GM12874 (cell line): ENCODE measurements around the gene ADAMTS2.

Source experiments
- TF ChIP-seq, protein P1 (sequence below): IDR thresholded peaks from 2 replicates; pipeline ENCODE4 v1.5.1; 2011; ENCODE audit warnings: low read depth, mild to moderate bottlenecking, control low read depth, low read length, moderate library complexity; ENCODE audit not compliant: insufficient read depth

ADAMTS2 gene

GRCh38 chr5:179346875-179347274 lies 1.6 kb upstream of the ADAMTS2 start:
- TF ChIP-seq, protein P1, sequence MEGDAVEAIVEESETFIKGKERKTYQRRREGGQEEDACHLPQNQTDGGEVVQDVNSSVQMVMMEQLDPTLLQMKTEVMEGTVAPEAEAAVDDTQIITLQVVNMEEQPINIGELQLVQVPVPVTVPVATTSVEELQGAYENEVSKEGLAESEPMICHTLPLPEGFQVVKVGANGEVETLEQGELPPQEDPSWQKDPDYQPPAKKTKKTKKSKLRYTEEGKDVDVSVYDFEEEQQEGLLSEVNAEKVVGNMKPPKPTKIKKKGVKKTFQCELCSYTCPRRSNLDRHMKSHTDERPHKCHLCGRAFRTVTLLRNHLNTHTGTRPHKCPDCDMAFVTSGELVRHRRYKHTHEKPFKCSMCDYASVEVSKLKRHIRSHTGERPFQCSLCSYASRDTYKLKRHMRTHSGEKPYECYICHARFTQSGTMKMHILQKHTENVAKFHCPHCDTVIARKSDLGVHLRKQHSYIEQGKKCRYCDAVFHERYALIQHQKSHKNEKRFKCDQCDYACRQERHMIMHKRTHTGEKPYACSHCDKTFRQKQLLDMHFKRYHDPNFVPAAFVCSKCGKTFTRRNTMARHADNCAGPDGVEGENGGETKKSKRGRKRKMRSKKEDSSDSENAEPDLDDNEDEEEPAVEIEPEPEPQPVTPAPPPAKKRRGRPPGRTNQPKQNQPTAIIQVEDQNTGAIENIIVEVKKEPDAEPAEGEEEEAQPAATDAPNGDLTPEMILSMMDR: no peak

- TF ChIP-seq, protein P1: no peak
Observed at GRCh38 chr5:179346401-179346800, 1.1 kb upstream of the ADAMTS2 start.

- TF ChIP-seq, protein P1: no peak
Observed at GRCh38 chr5:179345183-179345432, 153 bp downstream of the ADAMTS2 start.

- TF ChIP-seq, protein P1: no peak
Observed at GRCh38 chr5:179344431-179345182, 654 bp downstream of the ADAMTS2 start.

- TF ChIP-seq, protein P1: no peak
Observed at GRCh38 chr5:179343719-179344430, 1.4 kb downstream of the ADAMTS2 start.

DNA sequence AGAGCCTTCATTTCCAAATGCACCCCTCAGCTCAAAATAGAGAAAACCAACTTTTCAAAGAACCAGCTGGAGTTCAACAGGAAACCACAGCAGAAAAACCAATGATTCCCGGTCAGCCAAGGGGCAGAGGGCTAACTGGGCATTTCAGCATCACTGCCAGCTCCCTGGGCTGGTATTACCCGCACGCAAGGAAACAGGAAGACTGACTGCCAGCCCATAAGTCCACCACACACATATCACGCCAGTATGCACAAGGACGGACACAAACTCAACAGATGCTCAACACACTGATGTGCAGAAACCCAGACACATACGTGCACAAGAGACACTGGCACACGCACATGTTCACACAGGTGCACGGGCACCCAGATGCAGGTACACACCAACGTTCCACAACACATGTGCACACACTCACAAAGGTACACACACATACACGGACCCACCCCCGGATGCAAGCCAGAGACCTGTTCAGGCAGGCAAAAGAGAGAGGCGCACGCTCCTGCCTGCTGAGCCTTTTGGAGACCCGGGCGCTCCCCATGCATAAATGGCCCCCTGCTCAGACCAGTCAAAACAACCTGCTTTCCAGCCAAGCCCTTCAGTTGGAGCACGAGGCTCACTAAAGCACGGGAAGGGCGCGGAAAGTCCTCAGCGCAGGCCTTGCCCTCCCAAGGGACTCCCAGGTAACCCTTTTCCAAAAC lies 2.1 kb downstream of the ADAMTS2 start:
- TF ChIP-seq, protein P1: no peak

DNA sequence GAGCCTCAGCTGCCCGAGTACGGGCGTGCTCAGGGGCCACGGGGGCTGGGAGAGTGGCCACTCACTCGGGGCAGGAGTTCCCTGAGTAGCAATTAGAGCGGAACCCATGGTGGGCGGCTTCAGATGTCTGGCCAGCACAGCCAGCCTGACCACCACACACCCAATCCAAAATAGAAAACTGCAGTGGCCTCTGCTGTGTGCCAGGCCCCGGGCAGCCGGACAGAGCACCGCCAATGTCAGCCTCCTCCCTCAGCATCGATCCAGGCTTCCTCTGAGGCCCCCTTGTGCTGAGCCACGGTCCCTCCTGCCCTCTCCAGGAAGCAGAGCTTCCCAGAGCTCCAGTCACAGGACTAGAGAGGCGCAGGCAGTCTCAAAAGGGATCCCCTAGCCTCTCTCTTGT lies 2.7 kb downstream of the ADAMTS2 start:
- TF ChIP-seq, protein P1: no peak
